OCI-LY3 (cell line): Measurements from ENCODE around the gene JADE1.

ENCODE experiments used
- H2AFZ ChIP-seq: fragments of 200-600, 300-600 bp; shearing (Covaris generic); 2 replicates; pipeline ENCODE4 v1.6.0; 2014; ENCODE audit warnings: antibody characterized with exemption, low read depth, low read length
- H3K27ac ChIP-seq: fragments of 200-600, 300-600 bp; sonication (generic); 2 replicates; pipeline ENCODE4 v1.5.1; 2014; ENCODE audit warnings: mild to moderate bottlenecking, low read length, moderate library complexity, mixed read lengths
- H3K27me3 ChIP-seq: fragments of 200-600, 300-600 bp; sonication (generic); 2 replicates; pipeline ENCODE4 v1.6.1; 2014; ENCODE audit warnings: low read depth, low read length, mixed read lengths
- H3K36me3 ChIP-seq: fragments of 200-600, 300-600 bp; sonication (generic); replicated peaks from 2 replicates; pipeline ENCODE3; 2014; ENCODE audit warnings: low read depth, low read length, mixed read lengths
- H3K4me1 ChIP-seq: fragments of 300-600, 200-600 bp; sonication (generic); 2 replicates; pipeline ENCODE4 v1.6.1; 2014; ENCODE audit warnings: low read length, mixed read lengths
- H3K4me2 ChIP-seq: fragments of 200-600, 300-600 bp; sonication (generic); 2 replicates; pipeline ENCODE4 v1.6.1; 2014; ENCODE audit warnings: low read length, mixed read lengths
- H3K4me3 ChIP-seq: fragments of 300-600, 200-600 bp; sonication (generic); 2 replicates; pipeline ENCODE4 v1.5.1; 2014; ENCODE audit warnings: antibody characterized with exemption, mild to moderate bottlenecking, low read length, moderate library complexity
- H3K79me2 ChIP-seq: fragments of 300-600, 200-600 bp; shearing (Covaris generic); 2 replicates; pipeline ENCODE4 v1.6.1; 2014; ENCODE audit warnings: mild to moderate bottlenecking, low read length, mixed read lengths
- H3K9ac ChIP-seq: fragments of 300-600, 200-600 bp; shearing (Covaris generic); 2 replicates; pipeline ENCODE4 v1.6.0; 2014; ENCODE audit warnings: mild to moderate bottlenecking, low read length, moderate library complexity
- H3K9me3 ChIP-seq: fragments of 200-600, 300-600 bp; shearing (Covaris generic); 2 replicates; pipeline ENCODE4 v1.6.1; 2014; ENCODE audit warnings: low read length, mixed read lengths; ENCODE audit not compliant: insufficient read depth
- H4K20me1 ChIP-seq: fragments of 200-600, 300-600 bp; sonication (generic); 2 replicates; pipeline ENCODE4 v1.6.1; 2016; ENCODE audit warnings: low read length, mixed read lengths; ENCODE audit not compliant: insufficient read depth
- EZH2phosphoT487 ChIP-seq: fragments of 200-600 bp; shearing (Covaris generic); IDR thresholded peaks from 2 replicates; pipeline ENCODE4 v1.6.1; 2018; ENCODE audit warnings: antibody characterized with exemption, mixed run types, low read depth
- TF ChIP-seq, protein P1 (sequence below): fragments of 200-600, 300-600 bp; sonication (generic); IDR thresholded peaks from 2 replicates; pipeline ENCODE4 v1.5.1; 2014; ENCODE audit warnings: antibody characterized with exemption, low read length, low read depth

The JADE1 gene

DNA sequence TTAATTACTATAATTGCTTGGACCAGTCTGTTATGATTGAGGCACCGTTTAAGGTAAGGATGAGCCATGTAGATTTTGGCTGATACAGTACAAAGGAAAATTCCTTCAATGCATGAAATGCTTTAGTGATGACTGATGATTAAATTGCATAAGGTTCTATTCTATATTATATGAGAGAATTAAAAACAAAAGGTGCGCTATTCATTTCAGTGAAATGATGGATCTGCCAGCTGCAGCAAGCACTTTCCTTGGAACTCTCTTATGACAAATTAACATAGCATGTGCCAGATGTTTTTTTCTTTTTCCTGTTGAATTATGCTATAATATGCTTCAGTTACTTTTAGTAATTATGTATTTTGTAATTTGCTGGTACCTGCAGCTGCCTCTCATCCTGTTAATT lies 98.5 kb downstream of the JADE1 start:
- H4K20me1 ChIP-seq: no peaks in the 10 kb centered on the region
- H3K9ac ChIP-seq: no peak overlapping the region
- no peaks in the 10 kb centered on the region for H3K9me3 ChIP-seq
- no peaks in the 10 kb centered on the region for H3K27me3 ChIP-seq
- no peak overlapping the region for H3K4me2 ChIP-seq
- H3K79me2 ChIP-seq: no peaks in the 10 kb centered on the region
- no peak for TF ChIP-seq EZH2phosphoT487
- TF ChIP-seq, protein P1, sequence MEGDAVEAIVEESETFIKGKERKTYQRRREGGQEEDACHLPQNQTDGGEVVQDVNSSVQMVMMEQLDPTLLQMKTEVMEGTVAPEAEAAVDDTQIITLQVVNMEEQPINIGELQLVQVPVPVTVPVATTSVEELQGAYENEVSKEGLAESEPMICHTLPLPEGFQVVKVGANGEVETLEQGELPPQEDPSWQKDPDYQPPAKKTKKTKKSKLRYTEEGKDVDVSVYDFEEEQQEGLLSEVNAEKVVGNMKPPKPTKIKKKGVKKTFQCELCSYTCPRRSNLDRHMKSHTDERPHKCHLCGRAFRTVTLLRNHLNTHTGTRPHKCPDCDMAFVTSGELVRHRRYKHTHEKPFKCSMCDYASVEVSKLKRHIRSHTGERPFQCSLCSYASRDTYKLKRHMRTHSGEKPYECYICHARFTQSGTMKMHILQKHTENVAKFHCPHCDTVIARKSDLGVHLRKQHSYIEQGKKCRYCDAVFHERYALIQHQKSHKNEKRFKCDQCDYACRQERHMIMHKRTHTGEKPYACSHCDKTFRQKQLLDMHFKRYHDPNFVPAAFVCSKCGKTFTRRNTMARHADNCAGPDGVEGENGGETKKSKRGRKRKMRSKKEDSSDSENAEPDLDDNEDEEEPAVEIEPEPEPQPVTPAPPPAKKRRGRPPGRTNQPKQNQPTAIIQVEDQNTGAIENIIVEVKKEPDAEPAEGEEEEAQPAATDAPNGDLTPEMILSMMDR: no peak
- no peaks in the 10 kb centered on the region for H3K36me3 ChIP-seq
- H2AFZ ChIP-seq: no peak overlapping the region
- no peak overlapping the region for H3K27ac ChIP-seq
- H3K4me1 ChIP-seq: no peaks in the 10 kb centered on the region; the same call in 1 of the 2 replicates
- no peak overlapping the region for H3K4me3 ChIP-seq

DNA sequence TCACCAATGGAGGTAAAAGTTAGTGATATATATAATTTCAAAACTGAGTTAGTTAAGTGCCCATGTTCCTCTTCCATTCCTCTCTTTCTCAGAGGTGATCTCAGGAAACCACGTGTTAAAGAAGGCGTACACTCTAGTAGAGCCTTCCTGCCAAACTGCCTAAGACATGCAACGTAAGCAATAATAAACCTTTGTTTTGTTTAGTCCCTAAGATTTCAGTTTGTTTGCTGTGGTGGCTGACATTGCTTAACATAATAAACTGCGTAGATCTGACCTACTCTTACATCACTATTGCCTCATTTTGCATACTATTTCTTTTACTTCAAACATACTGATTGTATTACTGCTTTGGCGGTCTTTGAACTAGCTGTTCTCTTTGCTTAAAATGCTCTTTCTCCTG lies 99.2 kb downstream of the JADE1 start:
- no peak overlapping the region for H3K9ac ChIP-seq

GRCh38 chr4:128913228-128913627 lies 103.7 kb downstream of the JADE1 start:
- Histone ChIP-seq H3K9ac (no peak overlapping the region), H3K79me2 (no peaks in the 10 kb centered on the region), H3K27me3 (no peaks in the 10 kb centered on the region), H3K9me3 (no peaks in the 10 kb centered on the region), H3K36me3 (no peaks in the 10 kb centered on the region), H4K20me1 (no peaks in the 10 kb centered on the region), H3K27ac (no peak overlapping the region), H3K4me1 (no peaks in the 10 kb centered on the region), H3K4me3 (no peak overlapping the region), H2AFZ (no peak overlapping the region), H3K4me2 (no peak overlapping the region)
- no peak for TF ChIP-seq EZH2phosphoT487
- TF ChIP-seq, protein P1: no peak

More for the DNA sequence above, 99.2 kb downstream of the JADE1 start:
- Histone ChIP-seq H3K9me3 (no peaks in the 10 kb centered on the region), H3K4me2 (no peak overlapping the region), H3K27me3 (no peaks in the 10 kb centered on the region), H3K4me3 (no peak overlapping the region), H4K20me1 (no peaks in the 10 kb centered on the region), H3K79me2 (no peaks in the 10 kb centered on the region), H2AFZ (no peak overlapping the region), H3K4me1 (no peaks in the 10 kb centered on the region; the same call in 1 of the 2 replicates), H3K36me3 (no peaks in the 10 kb centered on the region), H3K27ac (no peak overlapping the region)
- no peak for TF ChIP-seq EZH2phosphoT487
- TF ChIP-seq, protein P1: no peak

GRCh38 chr4:128915544-128915943 lies 106.0 kb downstream of the JADE1 start:
- Histone ChIP-seq H3K27me3 (no peaks in the 10 kb centered on the region), H3K4me2 (no peak overlapping the region), H3K27ac (no peak overlapping the region), H3K9me3 (no peaks in the 10 kb centered on the region), H4K20me1 (no peaks in the 10 kb centered on the region), H2AFZ (no peak overlapping the region), H3K9ac (no peak overlapping the region), H3K4me3 (no peak overlapping the region), H3K79me2 (no peaks in the 10 kb centered on the region), H3K4me1 (no peaks in the 10 kb centered on the region), H3K36me3 (no peaks in the 10 kb centered on the region)
- TF ChIP-seq, protein P1: no peak
- no peak for TF ChIP-seq EZH2phosphoT487
